Measurements from ENCODE around the gene KRTAP12-4.
"Not testable (repeated sequence)": the region's sequence is repeated elsewhere in the genome, so short reads cannot be mapped to it uniquely, and the experiment has no call there.

KRTAP12-4 gene

DNA sequence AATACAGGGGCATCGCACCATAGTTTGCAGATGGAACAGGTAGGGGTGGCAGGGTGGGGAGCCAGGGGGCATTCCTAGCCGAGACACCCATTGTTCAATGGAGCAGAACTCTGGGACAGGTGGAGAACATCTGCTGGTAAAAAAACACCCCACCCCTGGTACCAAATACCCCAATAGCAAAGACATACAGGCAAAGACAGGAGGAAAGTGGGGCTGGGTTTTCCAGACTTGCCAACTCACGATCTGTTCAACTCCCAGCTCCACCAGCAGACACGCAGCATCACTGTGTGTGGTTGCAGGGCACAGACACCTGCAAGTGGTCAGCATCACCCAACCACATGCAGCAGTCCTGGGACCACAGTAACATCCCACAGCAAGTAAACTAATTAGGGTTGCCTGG lies 42.9 kb downstream of the KRTAP12-4 start:
- DNase-seq (ENCODE audit: low read depth, low spot score): no peak

DNA sequence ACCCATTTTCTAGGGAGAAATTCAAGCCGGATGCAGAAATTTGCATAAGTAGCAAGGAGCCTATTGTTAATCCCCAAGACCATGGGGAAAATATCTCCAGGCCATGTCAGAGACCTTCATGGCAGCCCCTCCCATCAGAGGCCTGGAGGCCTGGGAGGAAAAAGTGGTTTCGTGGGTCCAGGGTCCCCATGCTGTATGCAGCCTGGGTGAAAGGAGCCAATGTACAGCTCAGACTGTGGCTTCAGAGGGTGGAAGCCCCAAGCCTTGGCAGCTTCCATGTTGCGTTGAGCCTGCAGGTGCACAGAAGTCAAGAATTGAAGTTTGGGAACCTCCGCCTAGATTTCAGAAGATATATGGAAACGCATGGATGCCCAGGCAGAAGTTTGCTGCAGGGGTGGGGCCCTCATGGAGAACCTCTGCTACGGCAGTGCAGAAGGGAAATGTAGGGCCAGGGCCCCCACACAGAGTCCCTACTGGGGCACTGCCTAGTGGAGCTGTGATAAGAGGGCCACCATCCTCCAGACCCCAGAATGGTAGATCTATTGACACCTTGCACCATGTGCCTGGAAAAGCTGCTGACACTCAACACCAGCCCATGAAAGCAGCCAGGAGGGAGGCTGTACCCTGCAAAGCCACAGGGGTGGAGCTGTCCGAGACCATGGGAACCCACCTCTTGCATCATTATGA lies 44.2 kb downstream of the KRTAP12-4 start:
- not testable (repeated sequence) for DNase-seq (ENCODE audit: low read depth, low spot score)

DNA sequence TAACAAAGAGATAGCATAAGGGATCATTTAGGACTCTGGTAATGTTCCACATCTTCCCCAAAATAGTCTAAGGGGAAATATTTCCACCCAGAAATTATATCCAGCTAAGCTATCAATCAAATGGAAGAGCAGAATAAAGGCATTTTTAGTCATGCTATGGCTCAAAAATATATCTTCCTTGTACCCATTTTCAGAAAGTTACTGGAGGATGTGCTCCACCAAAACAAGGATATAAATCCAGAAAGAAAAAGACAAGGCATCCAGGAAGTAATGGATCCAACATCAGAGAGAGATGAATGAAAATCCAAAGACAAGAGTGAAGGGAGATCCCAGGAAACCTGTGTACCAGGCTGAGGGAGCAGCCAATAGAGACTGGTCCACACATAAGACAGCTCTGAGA lies 45.3 kb downstream of the KRTAP12-4 start:
- DNase-seq (ENCODE audit: low read depth, low spot score): no peak

DNA sequence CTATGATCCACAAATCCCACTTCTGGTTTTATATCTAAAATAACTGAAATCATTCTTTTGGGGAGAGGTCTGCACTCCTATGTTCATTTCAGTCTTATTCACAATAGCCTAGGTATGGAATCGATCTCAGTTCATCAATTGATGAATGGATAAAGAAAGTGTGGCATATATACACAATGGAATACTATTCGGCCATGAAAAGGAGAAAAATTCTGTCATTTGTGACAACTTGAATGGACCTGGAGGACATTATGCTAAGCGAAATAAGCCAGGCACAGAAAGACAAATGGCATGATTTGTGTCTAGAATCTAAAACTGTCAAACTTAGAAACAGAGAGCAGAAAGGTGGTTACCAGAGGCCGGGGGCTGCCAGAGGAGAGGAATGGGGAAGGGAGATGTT lies 48.0 kb downstream of the KRTAP12-4 start:
- DNase-seq (ENCODE audit: low read depth, low spot score): no peak
